HFF-Myc (cell line): Measurements from ENCODE around the gene KRT7.

Experiments used
- DNase-seq: peaks from one replicate; pipeline ENCODE4 v3.0.0-alpha.2; 2011; ENCODE audit warnings: low read depth; ENCODE audit errors: extremely low read depth
- H3K4me3 ChIP-seq: replicated peaks from 2 replicates; pipeline ENCODE4 v1.5.1; 2011; ENCODE audit warnings: low read depth, mild to moderate bottlenecking, control low read depth, low read length
- CTCF ChIP-seq: IDR thresholded peaks from 2 replicates; pipeline ENCODE4 v1.5.1; 2012; ENCODE audit warnings: mild to moderate bottlenecking, low read depth, low read length, control low read depth; ENCODE audit errors: missing control alignments

Gene KRT7

GRCh38 chr12:52274521-52275120, 41.6 kb downstream of the KRT7 start, which contains the start of gene KRT86:
KRT86 (plus strand) TSS chr12:52274645; CDS start chr12:52301917, 27,272 bp downstream.
- no peak for DNase-seq
- no peak for TF ChIP-seq CTCF
- no peak within 1 kb of the TSS for H3K4me3 ChIP-seq

- no peak for DNase-seq
- no peak overlapping the region for H3K4me3 ChIP-seq
- no peak for TF ChIP-seq CTCF
Observed at GRCh38 chr12:52275686-52276085, 42.6 kb downstream of the KRT7 start.

- no peak overlapping the region for H3K4me3 ChIP-seq
- DNase-seq, result no peak
Observed at GRCh38 chr12:52277486-52278245, 44.6 kb downstream of the KRT7 start.

GRCh38 chr12:52278575-52279421, 45.8 kb downstream of the KRT7 start:
- peak; percentile 17 for DNase-seq
- H3K4me3 ChIP-seq, result no peak overlapping the region
- TF ChIP-seq CTCF, result peak; percentile 100

More at GRCh38 chr12:52277486-52278245, 44.6 kb downstream of the KRT7 start:
- no peak for TF ChIP-seq CTCF

GRCh38 chr12:52279422-52280318, 46.6 kb downstream of the KRT7 start:
- no peak overlapping the region for H3K4me3 ChIP-seq
- DNase-seq, result no peak
- no peak for TF ChIP-seq CTCF

GRCh38 chr12:52280319-52280795, 47.3 kb downstream of the KRT7 start:
- TF ChIP-seq CTCF, result no peak
- no peak overlapping the region for H3K4me3 ChIP-seq
- DNase-seq, result peak; percentile 43
